Prostate gland (tissue), 2 donors: Measurements from ENCODE around the gene CBL. TPM values are rescaled to one million over a fixed set of nuclear protein-coding genes. Genes with fewer than 3 reads are reported as not detected.

Experiments
- DNase-seq: peaks from one replicate; pipeline ENCODE4 v3.0.0-alpha.2; 2019; ENCODE audit warnings: low spot score
- H3K27ac ChIP-seq, 2 donors: fragments of 200-600 bp; sonication (generic); 2 replicates each; pipeline ENCODE4 v1.5.1; 2017 to 2019
- H3K27me3 ChIP-seq: fragments of 200-600 bp; sonication (generic); replicated peaks from 2 replicates; pipeline ENCODE4 v1.5.1; 2019; ENCODE audit not compliant: insufficient read depth
- H3K36me3 ChIP-seq, 2 donors: fragments of 200-600 bp; sonication (generic); 1 replicate in 1 of 2; 2 replicates in 1 of 2; pipeline versions ENCODE4 v1.5.1 to v1.8.1; 2017 to 2019
- H3K4me1 ChIP-seq: fragments of 200-600 bp; sonication (generic); replicated peaks from 2 replicates; pipeline ENCODE4 v1.5.1; 2019
- H3K4me3 ChIP-seq, 2 donors: fragments of 200-600 bp; sonication (generic); 2 replicates each; pipeline ENCODE4 v1.5.1; 2017 to 2019
- H3K9me3 ChIP-seq: fragments of 200-600 bp; sonication (generic); 2 replicates; pipeline ENCODE4 v1.5.1; 2017
- POLR2A ChIP-seq: fragments of 450-650 bp; IDR thresholded peaks from one replicate; pipeline ENCODE4 v1.6.1; 2016; ENCODE audit warnings: antibody characterized with exemption, mild to moderate bottlenecking
- POLR2AphosphoS5 ChIP-seq: sonication (generic); formaldehyde crosslinking; IDR thresholded peaks from one replicate; pipeline ENCODE4 v1.6.1; 2017; ENCODE audit warnings: antibody characterized with exemption
- WGBS: methylation state at CpG from one replicate; pipeline ENCODE4 v1.1.5; 2018; 5-methylcytosine and 5-hydroxymethylcytosine counted together
- intact Hi-C: fragments of 100-400 bp; cut with DNase I; formaldehyde crosslinking; loops from one replicate; pipeline ENCODE4 v1.14.2; 2022
- total RNA-seq, 2 donors: library from RNA; depleted of rRNA; stranded (reverse); fragments of >200 nt; gene quantifications; one replicate each; pipeline ENCODE4 v1.1.0, GENCODE V29; 2016
- TF ChIP-seq, protein P1 (sequence below), 4 experiments: fragments of 200-600 bp in 2 of 4; fragments of 450-650 bp in 2 of 4; sonication (generic) in 2 of 4; IDR thresholded peaks; 1 replicate in 3 of 4; 2 replicates in 1 of 4; pipeline ENCODE4 v1.5.1; 2016 to 2019; ENCODE audit warnings: antibody characterized with exemption in 4 of 4, mild to moderate bottlenecking in 2 of 4, moderate library complexity in 2 of 4

Gene CBL
- total RNA-seq, 2 donors from 2014 or later: 9.8 to 38.8 TPM

DNA sequence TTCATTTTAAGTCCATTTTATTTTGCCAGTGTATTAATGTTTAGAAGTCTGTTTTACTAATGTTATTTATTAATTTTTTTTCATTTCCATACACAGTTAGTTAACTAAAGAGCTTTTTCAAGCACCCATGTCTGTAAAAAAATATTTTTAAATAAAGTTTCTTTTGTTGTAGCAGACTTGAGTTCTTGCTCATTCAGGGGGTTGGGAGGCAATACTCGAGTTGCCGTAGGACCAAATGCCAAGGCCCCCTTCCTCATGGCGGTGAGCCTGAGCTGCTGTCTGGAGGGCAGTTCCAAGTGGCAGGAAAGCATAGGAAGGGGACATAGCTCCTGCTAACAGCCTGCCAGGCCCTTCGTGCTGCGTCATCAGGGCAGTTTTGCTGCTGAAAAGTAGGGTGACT is 101.8 kb downstream of the CBL start:
- Histone ChIP-seq H3K36me3 (no peaks in the 10 kb centered on the region), H3K9me3 (no peaks in the 10 kb centered on the region), H3K27ac (no peak overlapping the region), H3K27me3 (no peaks in the 10 kb centered on the region), H3K4me3 (no peak overlapping the region), H3K4me1 (no peaks in the 10 kb centered on the region)
- no peak for DNase-seq
- 80% methylated on average over 5 of the region's 5 CpGs for WGBS
- intact Hi-C loops: no loop called here
- no peak for TF ChIP-seq POLR2A
- TF ChIP-seq, protein P1, sequence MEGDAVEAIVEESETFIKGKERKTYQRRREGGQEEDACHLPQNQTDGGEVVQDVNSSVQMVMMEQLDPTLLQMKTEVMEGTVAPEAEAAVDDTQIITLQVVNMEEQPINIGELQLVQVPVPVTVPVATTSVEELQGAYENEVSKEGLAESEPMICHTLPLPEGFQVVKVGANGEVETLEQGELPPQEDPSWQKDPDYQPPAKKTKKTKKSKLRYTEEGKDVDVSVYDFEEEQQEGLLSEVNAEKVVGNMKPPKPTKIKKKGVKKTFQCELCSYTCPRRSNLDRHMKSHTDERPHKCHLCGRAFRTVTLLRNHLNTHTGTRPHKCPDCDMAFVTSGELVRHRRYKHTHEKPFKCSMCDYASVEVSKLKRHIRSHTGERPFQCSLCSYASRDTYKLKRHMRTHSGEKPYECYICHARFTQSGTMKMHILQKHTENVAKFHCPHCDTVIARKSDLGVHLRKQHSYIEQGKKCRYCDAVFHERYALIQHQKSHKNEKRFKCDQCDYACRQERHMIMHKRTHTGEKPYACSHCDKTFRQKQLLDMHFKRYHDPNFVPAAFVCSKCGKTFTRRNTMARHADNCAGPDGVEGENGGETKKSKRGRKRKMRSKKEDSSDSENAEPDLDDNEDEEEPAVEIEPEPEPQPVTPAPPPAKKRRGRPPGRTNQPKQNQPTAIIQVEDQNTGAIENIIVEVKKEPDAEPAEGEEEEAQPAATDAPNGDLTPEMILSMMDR (IDR thresholded peaks at IDR 0.05): no peak
- TF ChIP-seq POLR2AphosphoS5: no peak

DNA sequence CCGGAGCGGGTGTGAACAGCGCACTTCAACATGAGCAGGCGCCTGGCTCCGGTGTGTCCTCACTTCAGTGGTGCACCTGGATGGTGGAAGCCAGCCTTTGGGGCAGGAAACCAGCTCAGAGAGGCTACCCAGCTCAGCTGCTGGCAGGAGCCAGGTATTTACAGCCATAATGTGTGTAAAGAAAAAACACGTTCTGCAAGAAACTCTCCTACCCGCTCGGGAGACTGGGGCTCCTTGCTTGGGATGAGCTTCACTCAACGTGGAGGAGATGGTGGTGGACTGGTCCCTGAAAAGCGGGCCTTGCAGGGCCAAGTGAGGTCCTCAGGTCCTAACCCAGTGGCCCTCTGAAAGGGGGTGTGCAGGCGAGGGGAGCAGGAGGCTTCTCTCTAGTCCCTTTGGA is 103.3 kb downstream of the CBL start:
- TF ChIP-seq POLR2A: no peak
- TF ChIP-seq POLR2AphosphoS5: peak; percentile 13
- no peak overlapping the region for H3K4me3 ChIP-seq
- peak; percentile 23 for DNase-seq
- WGBS: 72% methylated on average over 11 of the region's 11 CpGs
- no peak overlapping the region for H3K27ac ChIP-seq
- no peaks in the 10 kb centered on the region for H3K27me3 ChIP-seq
- H3K9me3 ChIP-seq: no peaks in the 10 kb centered on the region
- H3K4me1 ChIP-seq: no peaks in the 10 kb centered on the region
- intact Hi-C loops: no loop called here
- no peaks in the 10 kb centered on the region for H3K36me3 ChIP-seq

DNA sequence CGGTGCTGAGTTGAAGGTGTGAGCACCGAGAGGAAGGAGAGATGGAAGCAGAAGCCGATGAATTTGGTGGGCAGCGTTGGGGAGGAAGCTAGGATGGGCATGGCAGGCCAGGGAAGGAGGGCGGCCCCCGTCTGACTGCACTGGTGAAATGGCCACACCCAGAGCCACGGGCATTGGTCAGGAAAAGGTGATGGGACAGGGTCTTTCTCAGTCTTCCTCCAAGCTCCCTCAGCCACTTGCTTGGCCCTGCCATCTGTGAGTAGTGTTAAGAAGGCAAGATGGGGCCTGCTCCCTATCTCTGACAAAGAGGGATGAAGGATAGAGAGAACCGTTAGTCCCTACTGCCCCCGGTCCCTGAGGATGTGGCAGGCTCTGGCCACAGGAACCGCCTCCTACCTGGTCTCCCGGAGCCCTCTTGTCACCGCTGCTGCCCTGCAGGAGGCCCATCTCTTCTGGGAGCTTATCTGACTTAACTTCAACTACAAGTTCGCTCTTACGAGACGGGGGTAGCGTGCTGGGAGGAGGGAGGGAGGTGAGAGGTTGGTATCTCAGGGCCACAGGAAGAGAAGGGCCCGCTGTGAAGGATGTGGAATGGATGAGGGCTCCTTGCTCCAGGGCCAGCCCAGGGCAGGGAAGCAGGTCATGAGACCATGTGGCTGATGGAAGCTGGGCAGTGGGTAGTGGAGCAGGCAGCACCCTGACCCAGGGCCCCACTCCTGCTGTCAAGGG is 104.0 kb downstream of the CBL start:
- Histone ChIP-seq H3K9me3 (no peaks in the 10 kb centered on the region), H3K36me3 (no peaks in the 10 kb centered on the region), H3K27ac (no peak overlapping the region)

DNA sequence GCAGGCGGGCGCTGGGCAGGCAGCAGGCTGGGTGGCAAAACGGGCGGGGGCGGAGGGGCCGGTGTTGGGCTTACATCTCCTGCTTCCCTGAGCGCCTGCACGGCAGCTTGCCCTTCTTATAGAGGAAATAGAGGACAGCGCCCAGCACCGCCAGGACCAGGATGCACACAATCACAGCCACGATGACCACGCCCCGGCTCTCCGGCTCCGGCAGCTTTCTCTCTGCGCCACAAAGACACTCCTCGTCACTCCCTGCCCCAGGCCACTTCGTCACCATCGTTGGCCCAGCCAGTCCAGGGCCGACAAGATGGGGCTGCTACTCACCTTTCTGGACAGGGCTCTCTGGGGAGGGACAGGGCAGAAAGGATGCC is 104.5 kb downstream of the CBL start:
- no peak overlapping the region for H3K27ac ChIP-seq
- DNase-seq: no peak
- no peaks in the 10 kb centered on the region for H3K9me3 ChIP-seq
- TF ChIP-seq POLR2AphosphoS5: no peak
- TF ChIP-seq POLR2A: no peak
- TF ChIP-seq, protein P1 (IDR thresholded peaks at IDR 0.05): no peak
- no peaks in the 10 kb centered on the region for H3K36me3 ChIP-seq
- no peaks in the 10 kb centered on the region for H3K27me3 ChIP-seq
- 80% methylated on average over 20 of the region's 20 CpGs for WGBS
- no peak overlapping the region for H3K4me3 ChIP-seq
- intact Hi-C loops: no loop called here
- no peaks in the 10 kb centered on the region for H3K4me1 ChIP-seq

More for the DNA sequence above, 104.0 kb downstream of the CBL start:
- no peaks in the 10 kb centered on the region for H3K4me1 ChIP-seq
- TF ChIP-seq POLR2AphosphoS5 (no peak), POLR2A (no peak)
- TF ChIP-seq, protein P1 (IDR thresholded peaks at IDR 0.05): no peak
- no peak overlapping the region for H3K4me3 ChIP-seq
- WGBS: 85% methylated on average over 17 of the region's 17 CpGs
- intact Hi-C loops: no loop called here
- no peak for DNase-seq
- H3K27me3 ChIP-seq: no peaks in the 10 kb centered on the region

DNA sequence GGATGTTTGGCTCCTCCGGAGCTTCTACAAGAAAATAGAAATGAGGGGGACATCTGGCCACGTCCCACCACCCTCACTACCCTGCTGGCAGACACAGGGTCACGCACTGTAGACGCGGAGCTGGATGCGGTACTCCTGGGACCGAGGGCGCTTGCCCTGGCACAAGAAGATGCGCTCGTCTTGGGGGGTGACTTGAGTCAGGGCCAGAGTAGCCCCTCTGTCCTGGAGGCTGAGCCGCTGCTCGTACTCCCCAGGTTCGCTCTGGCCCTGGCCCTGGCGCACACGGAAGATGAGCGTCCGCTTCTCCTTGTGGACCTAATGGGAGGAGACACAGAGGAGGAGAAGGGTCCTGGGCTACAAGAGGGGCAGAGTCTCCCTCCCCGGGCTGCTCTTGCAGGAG is 108.6 kb downstream of the CBL start:
- H3K4me1 ChIP-seq: no peaks in the 10 kb centered on the region
- peak overlapping the region in 1 of 2 donors; percentile 72 for H3K27ac ChIP-seq

More for the DNA sequence above, 108.6 kb downstream of the CBL start:
- no peak overlapping the region for H3K4me3 ChIP-seq
- H3K9me3 ChIP-seq: no peaks in the 10 kb centered on the region
- TF ChIP-seq, protein P1 (IDR thresholded peaks at IDR 0.05): no peak
- TF ChIP-seq POLR2AphosphoS5 (no peak), POLR2A (no peak)
- H3K27me3 ChIP-seq: peaks cover 2% of the 10 kb centered on the region
- WGBS: 66% methylated on average over 15 of the region's 18 CpGs
- no peak for DNase-seq
- intact Hi-C loops: no loop called here
- no peaks in the 10 kb centered on the region for H3K36me3 ChIP-seq
